Measurements from ENCODE around the gene KRT79. TPM values are rescaled to one million over a fixed set of nuclear protein-coding genes. Genes with fewer than 3 reads are reported as not detected.
A peak's percentile ranks its signal among the peaks of the same experiment; 100 is the strongest.

Gene KRT79
- total RNA-seq, 1 donor from 2014 or later, result 0.10 TPM

GRCh38 chr12:52847335-52848102 is 13.4 kb upstream of the KRT79 start:
- peak; percentile 75 for DNase-seq (ENCODE audit: low spot score)
- H3K36me3 Mint-ChIP-seq (ENCODE audit: low read depth), result peaks cover 2% of the 10 kb centered on the region
- H3K9me3 Mint-ChIP-seq (ENCODE audit: low read depth), result peaks cover 4% of the 10 kb centered on the region
- H3K4me1 Mint-ChIP-seq (ENCODE audit: low read depth), result no peaks in the 10 kb centered on the region
- H3K27ac Mint-ChIP-seq (ENCODE audit: unreplicated experiment), result no peak overlapping the region
- TF ChIP-seq CTCF (IDR thresholded peaks at IDR 0.05), result no peak
- H3K4me3 Mint-ChIP-seq (ENCODE audit: unreplicated experiment), result no peak overlapping the region
- H3K27me3 Mint-ChIP-seq (ENCODE audit: low read depth), result peaks cover 26% of the 10 kb centered on the region

GRCh38 chr12:52846356-52846970 is 12.4 kb upstream of the KRT79 start:
- no peak overlapping the region for H3K27ac Mint-ChIP-seq (ENCODE audit: unreplicated experiment)
- peaks cover 1% of the 10 kb centered on the region for H3K9me3 Mint-ChIP-seq (ENCODE audit: low read depth)
- no peaks in the 10 kb centered on the region for H3K4me1 Mint-ChIP-seq (ENCODE audit: low read depth)
- peaks cover 15% of the 10 kb centered on the region for H3K27me3 Mint-ChIP-seq (ENCODE audit: low read depth)
- H3K4me3 Mint-ChIP-seq (ENCODE audit: unreplicated experiment), result no peak overlapping the region
- peak; percentile 59 for DNase-seq (ENCODE audit: low spot score)
- H3K36me3 Mint-ChIP-seq (ENCODE audit: low read depth), result no peaks in the 10 kb centered on the region
- TF ChIP-seq CTCF (IDR thresholded peaks at IDR 0.05), result no peak

GRCh38 chr12:52845946-52846345 is 11.8 kb upstream of the KRT79 start:
- Mint-ChIP-seq H3K9me3 (ENCODE audit: low read depth) (no peaks in the 10 kb centered on the region), H3K36me3 (ENCODE audit: low read depth) (no peaks in the 10 kb centered on the region), H3K4me1 (ENCODE audit: low read depth) (no peaks in the 10 kb centered on the region), H3K27me3 (ENCODE audit: low read depth) (peaks cover 11% of the 10 kb centered on the region), H3K4me3 (ENCODE audit: unreplicated experiment) (no peak overlapping the region), H3K27ac (ENCODE audit: unreplicated experiment) (no peak overlapping the region)
- no peak for TF ChIP-seq CTCF (IDR thresholded peaks at IDR 0.05)
- peak; percentile 29 for DNase-seq (ENCODE audit: low spot score)

- DNase-seq (ENCODE audit: low spot score), result peak; percentile 80
- peaks cover 10% of the 10 kb centered on the region for H3K27me3 Mint-ChIP-seq (ENCODE audit: low read depth)
- no peak overlapping the region for H3K27ac Mint-ChIP-seq (ENCODE audit: unreplicated experiment)
- no peaks in the 10 kb centered on the region for H3K4me1 Mint-ChIP-seq (ENCODE audit: low read depth)
- no peaks in the 10 kb centered on the region for H3K9me3 Mint-ChIP-seq (ENCODE audit: low read depth)
- H3K36me3 Mint-ChIP-seq (ENCODE audit: low read depth), result no peaks in the 10 kb centered on the region
- no peak overlapping the region for H3K4me3 Mint-ChIP-seq (ENCODE audit: unreplicated experiment)
- no peak for TF ChIP-seq CTCF (IDR thresholded peaks at IDR 0.05)
Observed at GRCh38 chr12:52844386-52844785, 10.3 kb upstream of the KRT79 start.

GRCh38 chr12:52839436-52840105 is 5.5 kb upstream of the KRT79 start:
- H3K9me3 Mint-ChIP-seq (ENCODE audit: low read depth), result no peaks in the 10 kb centered on the region
- H3K36me3 Mint-ChIP-seq (ENCODE audit: low read depth), result no peaks in the 10 kb centered on the region
- H3K27ac Mint-ChIP-seq (ENCODE audit: unreplicated experiment), result no peak overlapping the region
- no peak overlapping the region for H3K4me3 Mint-ChIP-seq (ENCODE audit: unreplicated experiment)
- TF ChIP-seq CTCF (IDR thresholded peaks at IDR 0.05), result no peak
- H3K4me1 Mint-ChIP-seq (ENCODE audit: low read depth), result peaks cover 27% of the 10 kb centered on the region
- H3K27me3 Mint-ChIP-seq (ENCODE audit: low read depth), result peaks cover 2% of the 10 kb centered on the region
- peak; percentile 59 for DNase-seq (ENCODE audit: low spot score)

Data from chondrocyte (in vitro differentiated cells).